CD4-positive, alpha-beta T cell (primary cell): Measurements from ENCODE around the gene NEURL3. TPM values are rescaled to one million over a fixed set of nuclear protein-coding genes. Genes with fewer than 3 reads are reported as not detected.

Source experiments
- ATAC-seq: fragments of 200-7000 bp; cut with Tn5 transposase; one replicate; pipeline ENCODE4 v1.10.0; 2022; ENCODE audit warnings: mild to moderate bottlenecking; ENCODE audit not compliant: poor library complexity
- CTCF ChIA-PET: fragments of 350-600 bp; sonication (Branson Sonifier 250); formaldehyde crosslinking; loops from one replicate; lab custom pipeline; 2021; ENCODE audit warnings: antibody characterized with exemption, inconsistent platforms; lab: Charles Lee
- POLR2A ChIA-PET: fragments of 350-600 bp; sonication (Branson Sonifier 250); formaldehyde crosslinking; loops from one replicate; lab custom pipeline; 2021; ENCODE audit warnings: antibody characterized with exemption, inconsistent platforms; lab: Charles Lee
- DNase-seq, 14 experiments: peaks; one replicate each; pipeline ENCODE4 v3.0.0-alpha.2; 2013 to 2020; ENCODE audit warnings: mixed read lengths in 2 of 14
- H3K27ac ChIP-seq, 2 donors: one replicate each; pipeline versions ENCODE4 v1.5.1 to v1.7.0; 2013; ENCODE audit warnings: low read length in 2 of 2, low read depth in 1 of 2, mild to moderate bottlenecking in 1 of 2
- H3K27me3 ChIP-seq, 2 experiments: 1 replicate in 1 of 2; 2 replicates in 1 of 2; pipeline versions ENCODE4 v1.6.1 to v1.7.0; 2013; ENCODE audit warnings: low read length in 2 of 2, control low read depth in 1 of 2, mild to moderate bottlenecking in 1 of 2, moderate library complexity in 1 of 2; ENCODE audit not compliant: insufficient read depth in 2 of 2, control insufficient read depth in 1 of 2
- H3K36me3 ChIP-seq: one replicate; pipeline ENCODE4 v1.6.1; 2013; ENCODE audit warnings: low read length, control low read depth; ENCODE audit not compliant: insufficient read depth
- H3K4me1 ChIP-seq: one replicate; pipeline ENCODE4 v1.6.1; 2013; ENCODE audit warnings: low read length, control low read depth; ENCODE audit not compliant: insufficient read depth
- H3K4me3 ChIP-seq: one replicate; pipeline ENCODE4 v1.5.1; 2013; ENCODE audit warnings: mild to moderate bottlenecking, low read length, moderate library complexity
- H3K9me3 ChIP-seq, 2 experiments: 1 replicate in 1 of 2; 2 replicates in 1 of 2; pipeline versions ENCODE4 v1.6.1 to v1.7.0; 2013; ENCODE audit warnings: low read length in 2 of 2, mild to moderate bottlenecking in 2 of 2, control low read depth in 1 of 2, moderate library complexity in 1 of 2; ENCODE audit not compliant: control insufficient read depth in 1 of 2, insufficient read depth in 1 of 2
- H3K27ac Mint-ChIP-seq: one replicate; pipeline ENCODE4 v1.8.0; 2020; ENCODE audit warnings: mixed read lengths
- H3K27me3 Mint-ChIP-seq: one replicate; pipeline ENCODE4 v1.8.0; 2021; ENCODE audit warnings: mixed read lengths
- H3K36me3 Mint-ChIP-seq: one replicate; pipeline ENCODE4 v1.8.0; 2021; ENCODE audit warnings: low read depth, mixed read lengths
- H3K4me1 Mint-ChIP-seq: one replicate; pipeline ENCODE4 v1.8.0; 2021; ENCODE audit warnings: low read depth, mixed read lengths
- H3K4me3 Mint-ChIP-seq: one replicate; pipeline ENCODE4 v1.8.0; 2020; ENCODE audit warnings: mild to moderate bottlenecking, mixed read lengths
- H3K9me3 Mint-ChIP-seq: one replicate; pipeline ENCODE4 v1.8.0; 2020; ENCODE audit warnings: mixed read lengths
- CTCF ChIP-seq: fragments of 200-600 bp; IDR thresholded peaks from one replicate; pipeline ENCODE4 v1.8.0; 2022; ENCODE audit warnings: antibody characterized with exemption, mild to moderate bottlenecking
- intact Hi-C, 2 experiments: fragments of 100-400 bp; cut with DNase I in 1 of 2; cut with micrococcal nuclease in 1 of 2; formaldehyde crosslinking; loops; one replicate each; pipeline versions ENCODE4 v1.15.1 to v1.9.0; 2023 to 2025; cut with DNase I, micrococcal nuclease
- total RNA-seq, 174 experiments: library from RNA in 2 of 174; stranded (reverse) in 2 of 174; gene quantifications; one replicate each; pipeline ENCODE4 v1.2.3 and lab custom pipeline; 2021 to 2026

NEURL3 gene
- total RNA-seq, 2 experiments from 2014 or later = not detected

GRCh38 chr2:96509847-96510230 is 4.7 kb upstream of the NEURL3 start:
- intact Hi-C loops = loop anchor here (1.0 to 10.0 kb wide), 7 partner anchors 38 to 485 kb away; partner anchors contain the start of genes STARD7 (in 2 of the 2) and SNRNP200 (in 1 of the 2)
- Mint-ChIP-seq H3K36me3 (no peaks in the 10 kb centered on the region), H3K4me1 (peaks cover 18% of the 10 kb centered on the region), H3K27me3 (peaks cover 22% of the 10 kb centered on the region), H3K27ac (no peak overlapping the region), H3K9me3 (no peaks in the 10 kb centered on the region), H3K4me3 (no peak overlapping the region)
- Histone ChIP-seq H3K27me3 (peaks cover 5 to 11% of the 10 kb centered on the region in 2 experiments), H3K36me3 (no peaks in the 10 kb centered on the region), H3K27ac (no peak overlapping the region), H3K4me3 (no peak overlapping the region), H3K4me1 (peaks cover 20% of the 10 kb centered on the region), H3K9me3 (no peaks in the 10 kb centered on the region)
- no peak for TF ChIP-seq CTCF
- ChIA-PET CTCF (interaction anchor here (1.4 kb wide), 2 partner anchors 19 to 103 kb away, joined by 3 to 6 read pairs; no protein-coding TSS in a partner anchor), POLR2A (interaction anchor here (2.8 kb wide), 1 partner anchor 103 kb away, joined by 19 read pairs; no protein-coding TSS in a partner anchor)
- DNase-seq (no peak), ATAC-seq (no peak)

DNA sequence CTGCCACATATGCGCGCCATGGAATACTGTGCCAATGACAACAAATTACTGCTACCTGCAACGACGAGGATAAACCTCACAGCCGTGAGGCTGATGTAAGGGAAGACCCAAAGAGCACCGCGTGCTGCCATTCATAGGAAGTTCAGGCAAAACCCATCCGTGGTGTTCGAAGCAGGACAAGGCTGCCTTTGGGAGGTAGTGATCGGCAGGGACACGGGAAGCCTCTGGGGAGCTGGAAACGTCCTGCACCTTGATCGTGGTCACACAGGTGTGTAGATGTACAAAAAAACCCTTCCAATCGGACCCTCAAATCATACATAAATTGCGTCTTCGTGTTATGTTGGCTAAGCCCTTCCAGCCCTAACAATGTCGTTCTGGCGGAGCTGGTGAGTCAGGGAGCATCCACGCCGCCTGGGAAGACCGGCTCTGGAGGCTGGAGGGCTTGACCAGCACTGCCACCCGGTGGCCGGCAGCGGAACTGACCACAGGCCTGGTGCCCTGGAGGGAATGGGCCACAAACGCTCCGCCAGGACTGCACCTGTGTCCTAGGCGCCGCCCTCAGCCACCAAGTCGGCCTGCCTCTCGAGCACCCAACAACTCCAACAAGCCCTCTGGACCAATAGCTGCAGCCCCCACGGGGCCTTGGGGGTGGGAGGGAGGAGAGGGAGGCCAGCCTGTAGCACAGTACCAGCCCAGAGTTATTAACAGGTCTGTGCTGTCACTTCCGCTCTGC is 4.1 kb upstream of the NEURL3 start:
- H3K4me1 ChIP-seq = peaks cover 20% of the 10 kb centered on the region
- H3K4me3 ChIP-seq = no peak overlapping the region
- no peaks in the 10 kb centered on the region for H3K9me3 ChIP-seq
- TF ChIP-seq CTCF = peak; percentile 64
- Mint-ChIP-seq H3K4me1 (peaks cover 18% of the 10 kb centered on the region), H3K36me3 (no peaks in the 10 kb centered on the region), H3K27ac (no peak overlapping the region), H3K9me3 (no peaks in the 10 kb centered on the region), H3K27me3 (peaks cover 22% of the 10 kb centered on the region), H3K4me3 (peak overlapping the region; percentile 6)
- no peaks in the 10 kb centered on the region for H3K36me3 ChIP-seq
- H3K27ac ChIP-seq = no peak overlapping the region
- ChIA-PET CTCF (interaction anchor here (0.9 to 1.4 kb wide), 7 partner anchors 18 to 102 kb away, joined by 3 to 9 read pairs (median 4); no protein-coding TSS in a partner anchor), POLR2A (interaction anchor here (0.8 to 2.8 kb wide), 3 partner anchors 28 to 104 kb away, joined by 4 to 19 read pairs (median 5); partner anchors contain the start of gene ARID5A)
- H3K27me3 ChIP-seq = peaks cover 5 to 11% of the 10 kb centered on the region in 2 experiments
- DNase-seq (peak in 12 of 14 experiments; percentile 26 to 75 (median 42)), ATAC-seq (no peak)
- intact Hi-C loops = loop anchor here (1.0 to 10.0 kb wide), 7 partner anchors 37 to 484 kb away; partner anchors contain the start of genes STARD7 (in 2 of the 2) and SNRNP200 (in 1 of the 2)

DNA sequence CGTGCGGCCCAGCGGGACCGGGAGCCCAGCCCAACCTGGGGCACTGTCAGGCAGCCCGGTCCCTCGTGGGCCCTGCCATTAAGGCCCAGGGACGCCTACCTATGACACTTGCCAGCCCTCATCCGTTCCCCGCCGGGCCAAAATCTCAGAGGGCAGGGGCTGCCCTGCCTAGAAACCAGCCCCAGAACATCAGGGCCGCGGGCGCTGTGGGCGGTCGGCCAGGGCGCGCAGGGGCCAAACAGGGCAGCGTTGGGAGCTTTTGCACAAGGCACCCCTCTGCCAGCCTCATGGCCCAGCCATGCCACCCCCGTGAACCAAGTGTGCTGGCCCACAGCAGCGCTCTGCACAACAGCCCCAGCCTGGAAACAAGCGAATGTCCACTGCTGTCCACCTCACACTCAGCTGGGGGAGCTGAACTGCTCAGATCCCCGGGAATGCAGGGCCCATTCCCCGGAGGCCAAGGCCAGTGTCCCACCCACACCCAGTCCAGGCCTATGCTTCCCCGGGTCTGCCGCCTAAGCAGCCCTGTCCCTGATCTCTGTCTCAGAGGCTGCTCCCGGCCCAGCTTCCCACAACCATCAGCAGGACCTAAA is 3.5 kb upstream of the NEURL3 start:
- Histone ChIP-seq H3K4me1 (peaks cover 20% of the 10 kb centered on the region), H3K9me3 (no peaks in the 10 kb centered on the region), H3K27ac (no peak overlapping the region), H3K27me3 (peaks cover 5 to 11% of the 10 kb centered on the region in 2 experiments), H3K4me3 (peak overlapping the region; percentile 37), H3K36me3 (no peaks in the 10 kb centered on the region)
- no peak for TF ChIP-seq CTCF
- H3K36me3 Mint-ChIP-seq = no peaks in the 10 kb centered on the region
- no peak overlapping the region for H3K4me3 Mint-ChIP-seq
- ChIA-PET POLR2A (interaction anchor here (0.8 to 2.8 kb wide), 3 partner anchors 28 to 103 kb away, joined by 4 to 19 read pairs (median 5); partner anchors contain the start of gene ARID5A), CTCF (interaction anchor here (0.6 to 1.7 kb wide), 11 partner anchors 19 to 494 kb away, joined by 3 to 11 read pairs (median 4); no protein-coding TSS in a partner anchor)
- peaks cover 22% of the 10 kb centered on the region for H3K27me3 Mint-ChIP-seq
- peaks cover 18% of the 10 kb centered on the region for H3K4me1 Mint-ChIP-seq
- H3K27ac Mint-ChIP-seq = no peak overlapping the region
- DNase-seq = no peak
- no peak for ATAC-seq
- intact Hi-C loops = loop anchor here (1.0 to 10.0 kb wide), 11 partner anchors 36 to 484 kb away; partner anchors contain the start of genes SNRNP200 (in 2 of the 2) and STARD7 (in 2 of the 2)
- H3K9me3 Mint-ChIP-seq = no peaks in the 10 kb centered on the region
